HL-60 (cell line): ENCODE results near the gene IL12RB2.

Source experiments
- DNase-seq, 2 experiments: peaks; one replicate each; pipeline ENCODE4 v3.0.0-alpha.2; 2010 to 2020; ENCODE audit warnings: low read depth in 1 of 2, low spot score in 1 of 2
- H3K27ac ChIP-seq: fragments of 250-450 bp; sonication (Bioruptor Pico); replicated peaks from 2 replicates; pipeline ENCODE4 v1.5.1; 2020; ENCODE audit warnings: mild to moderate bottlenecking, moderate library complexity
- H3K27me3 ChIP-seq: fragments of 250-450 bp; sonication (Bioruptor Pico); 2 replicates; pipeline ENCODE4 v1.5.1; 2021; ENCODE audit warnings: mild to moderate bottlenecking, moderate library complexity; ENCODE audit not compliant: insufficient read depth, poor library complexity, severe bottlenecking
- H3K4me3 ChIP-seq: replicated peaks from 2 replicates; pipeline ENCODE4 v1.5.1; 2011; ENCODE audit warnings: mild to moderate bottlenecking, control low read depth, low read length; ENCODE audit not compliant: insufficient read depth
- GABPA ChIP-seq: IDR thresholded peaks from 2 replicates; pipeline ENCODE4 v1.6.1; 2012; ENCODE audit warnings: low read depth
- POLR2AphosphoS5 ChIP-seq: IDR thresholded peaks from 2 replicates; pipeline ENCODE4 v1.6.1; 2012; ENCODE audit warnings: low read depth
- SPI1 ChIP-seq: IDR thresholded peaks from 2 replicates; pipeline ENCODE4 v1.6.1; 2012; ENCODE audit warnings: low read depth, mild to moderate bottlenecking, borderline replicate concordance
- TF ChIP-seq, protein P1 (sequence below): IDR thresholded peaks from one replicate; pipeline ENCODE4 v1.5.1; 2011; ENCODE audit warnings: low read length, control low read depth, inconsistent platforms; ENCODE audit not compliant: insufficient read depth
- TF ChIP-seq, protein P2 (sequence below): IDR thresholded peaks from 2 replicates; pipeline ENCODE4 v1.6.1; 2012; ENCODE audit warnings: low read depth; ENCODE audit not compliant: insufficient replicate concordance

The IL12RB2 gene

DNA sequence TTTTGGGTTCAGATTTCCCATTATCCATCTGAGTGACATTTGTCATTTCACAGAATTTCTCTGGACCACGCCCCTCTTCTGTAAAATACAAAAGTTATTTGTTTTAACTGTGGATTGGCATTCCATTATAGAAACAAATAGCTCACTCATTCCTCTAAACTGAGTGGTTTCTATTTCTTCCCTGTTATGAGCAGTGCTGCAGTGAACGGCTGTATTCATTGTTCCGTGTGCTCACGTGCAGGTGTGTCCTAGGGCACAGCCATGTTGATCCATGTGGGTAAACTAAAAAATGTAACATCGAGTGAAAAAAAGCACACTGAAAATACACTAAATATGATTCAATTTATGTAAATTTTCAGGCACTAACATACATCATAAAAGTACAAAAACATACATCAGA, 27.0 kb upstream of the IL12RB2 start:
- DNase-seq = no peak
- Histone ChIP-seq H3K4me3 (no peak overlapping the region), H3K27ac (no peak overlapping the region), H3K27me3 (no peaks in the 10 kb centered on the region)
- no peak for TF ChIP-seq SPI1
- no peak for TF ChIP-seq GABPA
- TF ChIP-seq, protein P1, sequence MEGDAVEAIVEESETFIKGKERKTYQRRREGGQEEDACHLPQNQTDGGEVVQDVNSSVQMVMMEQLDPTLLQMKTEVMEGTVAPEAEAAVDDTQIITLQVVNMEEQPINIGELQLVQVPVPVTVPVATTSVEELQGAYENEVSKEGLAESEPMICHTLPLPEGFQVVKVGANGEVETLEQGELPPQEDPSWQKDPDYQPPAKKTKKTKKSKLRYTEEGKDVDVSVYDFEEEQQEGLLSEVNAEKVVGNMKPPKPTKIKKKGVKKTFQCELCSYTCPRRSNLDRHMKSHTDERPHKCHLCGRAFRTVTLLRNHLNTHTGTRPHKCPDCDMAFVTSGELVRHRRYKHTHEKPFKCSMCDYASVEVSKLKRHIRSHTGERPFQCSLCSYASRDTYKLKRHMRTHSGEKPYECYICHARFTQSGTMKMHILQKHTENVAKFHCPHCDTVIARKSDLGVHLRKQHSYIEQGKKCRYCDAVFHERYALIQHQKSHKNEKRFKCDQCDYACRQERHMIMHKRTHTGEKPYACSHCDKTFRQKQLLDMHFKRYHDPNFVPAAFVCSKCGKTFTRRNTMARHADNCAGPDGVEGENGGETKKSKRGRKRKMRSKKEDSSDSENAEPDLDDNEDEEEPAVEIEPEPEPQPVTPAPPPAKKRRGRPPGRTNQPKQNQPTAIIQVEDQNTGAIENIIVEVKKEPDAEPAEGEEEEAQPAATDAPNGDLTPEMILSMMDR = no peak
- TF ChIP-seq POLR2AphosphoS5 = no peak
- TF ChIP-seq, protein P2, sequence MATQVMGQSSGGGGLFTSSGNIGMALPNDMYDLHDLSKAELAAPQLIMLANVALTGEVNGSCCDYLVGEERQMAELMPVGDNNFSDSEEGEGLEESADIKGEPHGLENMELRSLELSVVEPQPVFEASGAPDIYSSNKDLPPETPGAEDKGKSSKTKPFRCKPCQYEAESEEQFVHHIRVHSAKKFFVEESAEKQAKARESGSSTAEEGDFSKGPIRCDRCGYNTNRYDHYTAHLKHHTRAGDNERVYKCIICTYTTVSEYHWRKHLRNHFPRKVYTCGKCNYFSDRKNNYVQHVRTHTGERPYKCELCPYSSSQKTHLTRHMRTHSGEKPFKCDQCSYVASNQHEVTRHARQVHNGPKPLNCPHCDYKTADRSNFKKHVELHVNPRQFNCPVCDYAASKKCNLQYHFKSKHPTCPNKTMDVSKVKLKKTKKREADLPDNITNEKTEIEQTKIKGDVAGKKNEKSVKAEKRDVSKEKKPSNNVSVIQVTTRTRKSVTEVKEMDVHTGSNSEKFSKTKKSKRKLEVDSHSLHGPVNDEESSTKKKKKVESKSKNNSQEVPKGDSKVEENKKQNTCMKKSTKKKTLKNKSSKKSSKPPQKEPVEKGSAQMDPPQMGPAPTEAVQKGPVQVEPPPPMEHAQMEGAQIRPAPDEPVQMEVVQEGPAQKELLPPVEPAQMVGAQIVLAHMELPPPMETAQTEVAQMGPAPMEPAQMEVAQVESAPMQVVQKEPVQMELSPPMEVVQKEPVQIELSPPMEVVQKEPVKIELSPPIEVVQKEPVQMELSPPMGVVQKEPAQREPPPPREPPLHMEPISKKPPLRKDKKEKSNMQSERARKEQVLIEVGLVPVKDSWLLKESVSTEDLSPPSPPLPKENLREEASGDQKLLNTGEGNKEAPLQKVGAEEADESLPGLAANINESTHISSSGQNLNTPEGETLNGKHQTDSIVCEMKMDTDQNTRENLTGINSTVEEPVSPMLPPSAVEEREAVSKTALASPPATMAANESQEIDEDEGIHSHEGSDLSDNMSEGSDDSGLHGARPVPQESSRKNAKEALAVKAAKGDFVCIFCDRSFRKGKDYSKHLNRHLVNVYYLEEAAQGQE = no peak

DNA sequence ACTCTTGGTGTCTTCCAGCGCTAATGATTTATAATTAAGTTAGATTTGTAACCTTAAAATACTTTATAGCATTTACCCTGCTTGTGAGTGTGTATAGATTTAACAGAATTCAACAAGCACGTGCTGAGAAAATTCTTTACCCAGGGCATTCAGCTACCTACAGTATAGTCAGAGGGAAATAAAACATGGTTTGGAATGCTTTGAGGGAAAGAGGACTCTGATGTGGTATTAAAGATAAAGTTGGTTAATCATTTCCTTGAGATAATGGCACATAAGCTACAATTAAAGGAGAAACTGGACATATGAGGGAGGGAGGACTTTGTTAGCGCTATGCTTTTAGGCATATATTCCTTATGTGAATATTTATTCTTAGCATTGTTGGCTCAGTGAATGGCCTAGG, 26.4 kb upstream of the IL12RB2 start:
- TF ChIP-seq GABPA = no peak
- TF ChIP-seq, protein P1 = no peak
- no peak for TF ChIP-seq POLR2AphosphoS5
- TF ChIP-seq SPI1 = no peak
- TF ChIP-seq, protein P2 = no peak
- Histone ChIP-seq H3K4me3 (no peak overlapping the region), H3K27me3 (no peaks in the 10 kb centered on the region), H3K27ac (no peak overlapping the region)
- no peak for DNase-seq

DNA sequence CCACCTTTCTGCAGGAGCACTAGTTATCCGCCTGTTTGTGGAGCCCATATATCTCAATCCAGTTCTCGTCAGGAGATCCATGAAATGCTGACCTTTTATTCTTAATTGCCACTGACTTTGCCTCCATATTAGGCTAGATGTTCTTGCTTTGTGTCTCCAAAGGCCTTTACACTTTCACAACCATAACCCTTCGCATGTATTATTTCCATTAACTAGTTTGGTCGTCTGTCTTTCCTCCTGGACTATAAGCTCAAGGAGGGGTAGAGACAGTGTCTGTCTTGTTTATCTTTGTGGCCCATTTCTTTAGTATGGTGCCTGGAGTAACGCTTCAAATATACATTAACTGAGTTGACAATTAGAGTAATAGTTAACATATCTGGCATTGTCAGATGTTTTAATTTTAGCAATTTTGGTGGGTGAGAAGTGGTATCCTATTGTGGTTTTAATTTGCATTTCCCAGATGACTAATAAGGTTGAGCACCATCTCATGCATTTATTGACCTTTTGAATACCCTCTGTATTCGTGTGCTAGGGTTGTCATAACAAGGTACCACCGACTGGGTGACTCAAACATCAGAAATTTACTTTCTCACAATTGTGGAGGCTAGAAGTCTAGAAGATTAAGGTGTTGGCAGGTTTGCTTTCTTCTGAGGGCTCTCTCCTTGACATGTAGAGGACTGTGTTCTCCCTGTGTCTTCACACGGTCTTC, 21.7 kb upstream of the IL12RB2 start:
- Histone ChIP-seq H3K4me3 (no peak overlapping the region), H3K27me3 (no peaks in the 10 kb centered on the region), H3K27ac (no peak overlapping the region)
- TF ChIP-seq, protein P2 = no peak
- no peak for TF ChIP-seq SPI1
- TF ChIP-seq GABPA = no peak
- no peak for TF ChIP-seq POLR2AphosphoS5
- TF ChIP-seq, protein P1 = no peak
- DNase-seq = no peak
